HG03432 (cell line): ENCODE data around the gene CYFIP2.
"Not testable (repeated sequence)": the region's sequence is repeated elsewhere in the genome, so short reads cannot be mapped to it uniquely, and the experiment has no call there.

Experiments used
- ATAC-seq: cut with Tn5 transposase; IDR thresholded peaks from one replicate; pipeline ENCODE4 v1.9.1; 2021; ENCODE audit warnings: mild to moderate bottlenecking, moderate library complexity; ENCODE audit not compliant: unreplicated experiment

Gene CYFIP2

GRCh38 chr5:157265714-157266285, at the start of gene CYFIP2:
Gene CYFIP2, plus strand, starts transcription at chr5:157266123. Its CDS starts 19,239 bp downstream, at chr5:157285362.
- peak; percentile 91 for ATAC-seq

GRCh38 chr5:157216391-157217142, 49.4 kb upstream of the CYFIP2 start:
- ATAC-seq = no peak

- no peak for ATAC-seq
These were observed 48.5 kb upstream of the CYFIP2 start for GRCh38 chr5:157217289-157218024.

GRCh38 chr5:157219491-157220271, 46.2 kb upstream of the CYFIP2 start:
- ATAC-seq = peak; percentile 66

- ATAC-seq = no peak
These were observed 44.0 kb upstream of the CYFIP2 start for GRCh38 chr5:157221959-157222358.

- no peak for ATAC-seq
These were observed 43.3 kb upstream of the CYFIP2 start for GRCh38 chr5:157222506-157223230.

GRCh38 chr5:157225469-157226422, 40.2 kb upstream of the CYFIP2 start:
- ATAC-seq = no peak

- ATAC-seq = no peak
These were observed 35.3 kb upstream of the CYFIP2 start for GRCh38 chr5:157230610-157231009.

- no peak for ATAC-seq
These were observed 33.2 kb upstream of the CYFIP2 start for GRCh38 chr5:157232706-157233105.

GRCh38 chr5:157233515-157233914, 32.4 kb upstream of the CYFIP2 start:
- no peak for ATAC-seq

- ATAC-seq = no peak
These were observed 29.5 kb upstream of the CYFIP2 start for GRCh38 chr5:157236423-157236822.

- no peak for ATAC-seq
These were observed 24.4 kb upstream of the CYFIP2 start for GRCh38 chr5:157241483-157241882.

GRCh38 chr5:157244704-157245103, 21.2 kb upstream of the CYFIP2 start:
- ATAC-seq = not testable (repeated sequence)

- no peak for ATAC-seq
These were observed 20.4 kb upstream of the CYFIP2 start for GRCh38 chr5:157245476-157245875.

GRCh38 chr5:157245886-157246285, 20.0 kb upstream of the CYFIP2 start:
- no peak for ATAC-seq

GRCh38 chr5:157247267-157247666, 18.7 kb upstream of the CYFIP2 start:
- ATAC-seq = peak; percentile 50

GRCh38 chr5:157248821-157249470, 17.0 kb upstream of the CYFIP2 start:
- ATAC-seq = no peak

GRCh38 chr5:157252711-157253465, 13.0 kb upstream of the CYFIP2 start:
- ATAC-seq = peak; percentile 97
